ENCODE measurements around the gene CLUH.

CLUH gene

GRCh38 chr17:2710803-2711607 lies 559 bp downstream of the CLUH start:
- peak overlapping the region; percentile 59 for H3K4me3 ChIP-seq (ENCODE audit: control insufficient read depth, low read depth, low read length)
- TF ChIP-seq CTCF (IDR thresholded peaks at IDR 0.05; ENCODE audit: control insufficient read depth, insufficient read depth, low read depth, low read length, missing control alignments): no peak
- DNase-seq (ENCODE audit: low read depth): no peak

GRCh38 chr17:2710071-2710802 lies 1.3 kb downstream of the CLUH start:
- DNase-seq (ENCODE audit: low read depth): no peak
- no peak for TF ChIP-seq CTCF (IDR thresholded peaks at IDR 0.05; ENCODE audit: control insufficient read depth, insufficient read depth, low read depth, low read length, missing control alignments)
- peak overlapping the region; percentile 59 for H3K4me3 ChIP-seq (ENCODE audit: control insufficient read depth, low read depth, low read length)

DNA sequence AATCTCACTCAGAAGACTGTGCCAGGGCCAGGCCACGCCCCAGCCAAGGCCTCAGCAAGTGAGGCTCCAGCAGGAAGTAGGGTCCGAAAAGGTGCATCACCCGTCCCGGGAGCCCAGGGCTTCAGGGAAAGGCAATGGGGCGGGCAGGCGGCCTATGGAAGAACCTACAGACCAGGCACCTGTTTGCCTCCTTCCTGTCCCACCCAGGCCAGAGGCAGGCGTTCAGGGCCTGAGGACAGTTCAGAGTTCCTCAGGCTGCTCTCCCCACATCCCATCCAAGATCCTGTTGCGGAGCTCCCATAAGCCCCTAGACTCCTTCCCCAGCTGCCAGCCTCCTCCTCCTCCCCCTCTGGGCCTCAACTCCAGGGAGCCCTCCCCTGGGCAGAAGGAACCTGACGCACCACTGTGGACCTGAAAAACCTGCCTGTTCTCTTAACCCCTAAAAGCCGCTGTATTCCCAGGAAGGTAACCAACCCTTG lies 2.3 kb downstream of the CLUH start:
- H3K4me3 ChIP-seq (ENCODE audit: control insufficient read depth, low read depth, low read length): no peak overlapping the region
- no peak for DNase-seq (ENCODE audit: low read depth)
- TF ChIP-seq CTCF (IDR thresholded peaks at IDR 0.05; ENCODE audit: control insufficient read depth, insufficient read depth, low read depth, low read length, missing control alignments): no peak

DNA sequence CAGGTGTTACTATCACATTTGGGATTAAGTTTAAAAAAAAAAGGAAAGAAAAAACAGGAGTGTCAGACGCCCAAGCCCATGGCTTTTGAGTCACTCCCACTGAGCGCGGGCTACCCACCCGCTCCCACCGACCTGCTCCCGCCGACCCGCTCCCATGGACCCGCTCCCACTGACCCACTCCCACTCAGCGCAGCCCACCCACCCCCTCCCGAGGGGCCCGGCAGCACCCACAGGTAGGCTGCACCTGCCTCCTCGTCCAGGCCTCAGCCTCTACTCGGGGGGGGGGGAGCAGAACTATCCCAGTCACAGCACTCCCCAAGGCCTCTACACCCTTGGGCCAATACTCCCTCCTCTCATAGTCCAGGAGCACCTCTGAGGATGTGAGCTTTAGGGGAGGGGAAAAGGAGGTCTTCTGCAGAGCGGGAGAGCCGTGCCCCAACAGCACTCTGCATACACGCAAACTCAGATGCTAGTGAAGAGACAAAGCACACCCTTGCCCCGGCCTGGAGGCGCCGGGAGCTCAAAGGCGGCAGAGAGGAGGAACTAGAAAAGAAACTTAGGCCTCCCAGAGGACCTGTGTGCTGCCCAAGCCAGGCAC lies 2.9 kb downstream of the CLUH start:
- TF ChIP-seq CTCF (IDR thresholded peaks at IDR 0.05; ENCODE audit: control insufficient read depth, insufficient read depth, low read depth, low read length, missing control alignments): no peak
- no peak for DNase-seq (ENCODE audit: low read depth)
- H3K4me3 ChIP-seq (ENCODE audit: control insufficient read depth, low read depth, low read length): no peak overlapping the region

GRCh38 chr17:2707721-2708584 lies 3.6 kb downstream of the CLUH start:
- peak; percentile 49 for TF ChIP-seq CTCF (IDR thresholded peaks at IDR 0.05; ENCODE audit: control insufficient read depth, insufficient read depth, low read depth, low read length, missing control alignments)
- no peak overlapping the region for H3K4me3 ChIP-seq (ENCODE audit: control insufficient read depth, low read depth, low read length)
- DNase-seq (ENCODE audit: low read depth): no peak
